Neuronal stem cell (in vitro differentiated cells): Measurements from ENCODE around the gene NR1H4.

Experiments
- DNase-seq: peaks from one replicate; pipeline ENCODE4 v3.0.0-alpha.2; 2013; ENCODE audit warnings: low spot score
- H2AFZ ChIP-seq: one replicate; pipeline ENCODE4 v1.6.1; 2013; ENCODE audit warnings: mild to moderate bottlenecking, low read length, inconsistent platforms
- H2AK5ac ChIP-seq: 2 replicates; pipeline ENCODE4 v1.6.1; 2013; ENCODE audit warnings: low read depth, mild to moderate bottlenecking, inconsistent platforms, low read length, moderate library complexity, mixed read lengths
- H2BK120ac ChIP-seq: 2 replicates; pipeline ENCODE4 v1.6.1; 2013; ENCODE audit warnings: low read depth, mild to moderate bottlenecking, inconsistent platforms, low read length, moderate library complexity, mixed read lengths
- H2BK12ac ChIP-seq: one replicate; pipeline ENCODE4 v1.6.1; 2013; ENCODE audit warnings: low read length, inconsistent platforms
- H2BK15ac ChIP-seq: 2 replicates; pipeline ENCODE4 v1.6.1; 2013; ENCODE audit warnings: mild to moderate bottlenecking, low read length, inconsistent platforms, mixed read lengths
- H2BK5ac ChIP-seq: one replicate; pipeline ENCODE4 v1.6.1; 2013; ENCODE audit warnings: inconsistent platforms, mild to moderate bottlenecking, low read length, moderate library complexity
- H3K14ac ChIP-seq: one replicate; pipeline ENCODE4 v1.6.1; 2013; ENCODE audit warnings: low read length, inconsistent platforms
- H3K18ac ChIP-seq: 2 replicates; pipeline ENCODE4 v1.6.1; 2013; ENCODE audit warnings: low read length, inconsistent platforms
- H3K23ac ChIP-seq: 2 replicates; pipeline ENCODE4 v1.6.1; 2013; ENCODE audit warnings: low read depth, mild to moderate bottlenecking, mixed read lengths, low read length, inconsistent platforms; ENCODE audit not compliant: poor library complexity
- H3K27ac ChIP-seq: replicated peaks from 3 replicates; pipeline ENCODE4 v1.5.1; 2013; ENCODE audit warnings: low read length, inconsistent platforms
- H3K27me3 ChIP-seq, 3 experiments: 2 replicates each; pipeline ENCODE4 v1.6.1; 2013; ENCODE audit warnings: low read length in 3 of 3, mild to moderate bottlenecking in 2 of 3, inconsistent platforms in 1 of 3, low read depth in 1 of 3, mixed read lengths in 1 of 3, moderate library complexity in 1 of 3; ENCODE audit not compliant: control insufficient read depth in 3 of 3, insufficient read depth in 3 of 3
- H3K36me3 ChIP-seq, 2 donors: replicated peaks in 1 of 2; 2 replicates each; pipeline ENCODE4 v1.6.1; 2013; ENCODE audit warnings: low read length in 2 of 2; ENCODE audit not compliant: control insufficient read depth in 2 of 2, insufficient read depth in 2 of 2
- H3K4ac ChIP-seq: 2 replicates; pipeline ENCODE4 v1.6.1; 2013; ENCODE audit warnings: inconsistent platforms, mild to moderate bottlenecking, low read length, moderate library complexity
- H3K4me1 ChIP-seq, 2 donors: 1 replicate in 1 of 2; 2 replicates in 1 of 2; pipeline ENCODE4 v1.6.1; 2013; ENCODE audit warnings: low read length in 2 of 2, low read depth in 1 of 2; ENCODE audit not compliant: control insufficient read depth in 2 of 2, insufficient read depth in 1 of 2
- H3K4me2 ChIP-seq: one replicate; pipeline ENCODE4 v1.6.1; 2013; ENCODE audit warnings: mild to moderate bottlenecking, low read length, inconsistent platforms; ENCODE audit not compliant: insufficient read depth, poor library complexity, severe bottlenecking
- H3K4me3 ChIP-seq, 2 donors: 2 replicates each; pipeline ENCODE4 v1.5.1; 2013; ENCODE audit warnings: low read length in 2 of 2, mild to moderate bottlenecking in 2 of 2, inconsistent platforms in 1 of 2, moderate library complexity in 1 of 2
- H3K79me1 ChIP-seq: one replicate; pipeline ENCODE4 v1.6.1; 2013; ENCODE audit warnings: low read depth, mild to moderate bottlenecking, inconsistent platforms, low read length, moderate library complexity
- H3K9ac ChIP-seq: one replicate; pipeline ENCODE4 v1.6.1; 2013; ENCODE audit warnings: mild to moderate bottlenecking, low read depth, low read length, inconsistent platforms; ENCODE audit not compliant: poor library complexity
- H3K9me3 ChIP-seq, 2 donors: replicated peaks in 1 of 2; 2 replicates each; pipeline versions ENCODE3 to v1.6.1; 2013; ENCODE audit warnings: low read length in 2 of 2, mild to moderate bottlenecking in 2 of 2, inconsistent platforms in 1 of 2, low read depth in 1 of 2, mixed read lengths in 1 of 2, moderate library complexity in 1 of 2; ENCODE audit not compliant: control insufficient read depth in 2 of 2, insufficient read depth in 1 of 2
- H4K8ac ChIP-seq: one replicate; pipeline ENCODE4 v1.6.1; 2013; ENCODE audit warnings: low read depth, mild to moderate bottlenecking, inconsistent platforms, low read length, moderate library complexity
- H4K91ac ChIP-seq: one replicate; pipeline ENCODE4 v1.6.1; 2013; ENCODE audit warnings: low read length, low read depth, mild to moderate bottlenecking, inconsistent platforms; ENCODE audit not compliant: poor library complexity
- WGBS, 2 donors: extraction: QIAGEN DNeasy Blood & Tissue Kit; methylation state at CpG; one replicate each; pipeline ENCODE4 v1.1.7; 2013; ENCODE audit warnings: missing lambda C conversion rate in 2 of 2, mixed read lengths in 1 of 2; ENCODE audit not compliant: insufficient read length in 2 of 2, insufficient replicate concordance in 1 of 2; ENCODE audit errors: extremely low coverage in 2 of 2; 5-methylcytosine and 5-hydroxymethylcytosine counted together

The NR1H4 gene

GRCh38 chr12:100578923-100579322 lies 105.3 kb downstream of the NR1H4 start:
- Histone ChIP-seq H3K4me1 (peaks cover 0 to 1% of the 10 kb centered on the region in 2 donors), H3K18ac (no peak overlapping the region), H3K27me3 (peaks cover 0 to 2% (median 0%) of the 10 kb centered on the region in 3 experiments), H2BK15ac (no peak overlapping the region), H3K4ac (no peak overlapping the region), H2BK120ac (no peak overlapping the region), H3K23ac (no peak overlapping the region), H3K9me3 (peaks cover 2 to 18% of the 10 kb centered on the region in 2 donors), H3K9ac (no peak overlapping the region), H3K36me3 (peaks cover 0 to 6% of the 10 kb centered on the region in 2 donors), H3K79me1 (peaks cover 2% of the 10 kb centered on the region), H3K14ac (no peak overlapping the region), H3K4me2 (no peak overlapping the region), H2BK5ac (no peak overlapping the region), H3K27ac (no peak overlapping the region), H4K8ac (no peak overlapping the region), H2BK12ac (no peak overlapping the region), H4K91ac (no peak overlapping the region), H3K4me3 (no peak overlapping the region), H2AFZ (no peak overlapping the region), H2AK5ac (no peak overlapping the region)
- no CpG with 5 or more reads among the region's 5 CpGs for WGBS, 2 donors
- DNase-seq: no peak

GRCh38 chr12:100579844-100580243 lies 106.2 kb downstream of the NR1H4 start:
- H3K4me3 ChIP-seq: no peak overlapping the region
- H2BK12ac ChIP-seq: no peak overlapping the region
- H3K27me3 ChIP-seq: no peaks in the 10 kb centered on the region
- H3K23ac ChIP-seq: no peak overlapping the region
- H2AFZ ChIP-seq: no peak overlapping the region
- whole genome bisulfite sequencing, 2 donors: no CpG with 5 or more reads among the region's 2 CpGs
- DNase-seq: no peak
- peaks cover 0 to 6% of the 10 kb centered on the region in 2 donors for H3K36me3 ChIP-seq
- H3K9ac ChIP-seq: no peak overlapping the region
- H3K79me1 ChIP-seq: peaks cover 2% of the 10 kb centered on the region
- H4K8ac ChIP-seq: no peak overlapping the region
- H3K18ac ChIP-seq: no peak overlapping the region
- no peak overlapping the region for H3K27ac ChIP-seq
- H2BK15ac ChIP-seq: no peak overlapping the region
- H3K9me3 ChIP-seq: peaks cover 2 to 18% of the 10 kb centered on the region in 2 donors
- no peaks in the 10 kb centered on the region for H3K4me1 ChIP-seq
- H3K4ac ChIP-seq: no peak overlapping the region
- H2BK120ac ChIP-seq: no peak overlapping the region
- H3K14ac ChIP-seq: no peak overlapping the region
- H3K4me2 ChIP-seq: no peak overlapping the region
- H2BK5ac ChIP-seq: no peak overlapping the region
- H2AK5ac ChIP-seq: no peak overlapping the region
- no peak overlapping the region for H4K91ac ChIP-seq

- Histone ChIP-seq H2BK12ac (no peak overlapping the region), H4K8ac (no peak overlapping the region), H3K18ac (no peak overlapping the region), H2BK5ac (no peak overlapping the region), H3K4me3 (no peak overlapping the region), H3K4me1 (no peaks in the 10 kb centered on the region), H3K79me1 (peaks cover 2% of the 10 kb centered on the region), H2AK5ac (no peak overlapping the region), H3K27ac (no peak overlapping the region), H2AFZ (no peak overlapping the region), H3K4me2 (no peak overlapping the region), H3K9ac (no peak overlapping the region), H2BK15ac (no peak overlapping the region), H3K23ac (no peak overlapping the region), H3K9me3 (peaks cover 6 to 25% of the 10 kb centered on the region in 2 donors), H3K27me3 (no peaks in the 10 kb centered on the region), H4K91ac (no peak overlapping the region), H3K36me3 (no peaks in the 10 kb centered on the region), H3K14ac (no peak overlapping the region), H2BK120ac (no peak overlapping the region), H3K4ac (no peak overlapping the region)
- no peak for DNase-seq
- no CpG with 5 or more reads among the region's 3 CpGs for WGBS, 2 donors
Observed at GRCh38 chr12:100584256-100584655, 110.6 kb downstream of the NR1H4 start.

- Histone ChIP-seq H3K18ac (no peak overlapping the region), H2BK120ac (no peak overlapping the region), H2AFZ (no peak overlapping the region), H2BK15ac (no peak overlapping the region), H2BK12ac (no peak overlapping the region), H4K91ac (no peak overlapping the region), H3K79me1 (no peaks in the 10 kb centered on the region), H3K14ac (no peak overlapping the region), H3K4me3 (no peak overlapping the region), H3K9me3 (peaks cover 0 to 6% of the 10 kb centered on the region in 2 donors), H2AK5ac (no peak overlapping the region), H3K36me3 (no peaks in the 10 kb centered on the region), H3K27me3 (no peaks in the 10 kb centered on the region), H3K27ac (no peak overlapping the region), H3K23ac (no peak overlapping the region), H3K4ac (no peak overlapping the region), H2BK5ac (no peak overlapping the region), H3K4me1 (peaks cover 3 to 26% of the 10 kb centered on the region in 2 donors), H3K9ac (no peak overlapping the region), H3K4me2 (no peak overlapping the region), H4K8ac (no peak overlapping the region)
- no CpG with 5 or more reads among the region's 4 CpGs for WGBS, 2 donors
- no peak for DNase-seq
Observed at GRCh38 chr12:100591979-100592378, 118.3 kb downstream of the NR1H4 start.
